Measurements from ENCODE around the gene NDUFA7. TPM values are rescaled to one million over a fixed set of nuclear protein-coding genes. Genes with fewer than 3 reads are reported as not detected.
A peak's percentile ranks its signal among the peaks of the same experiment; 100 is the strongest.
"Not testable (repeated sequence)": the region's sequence is repeated elsewhere in the genome, so short reads cannot be mapped to it uniquely, and the experiment has no call there.

Gene NDUFA7
- total RNA-seq, 1 donor from 2014 or later: 134 TPM

DNA sequence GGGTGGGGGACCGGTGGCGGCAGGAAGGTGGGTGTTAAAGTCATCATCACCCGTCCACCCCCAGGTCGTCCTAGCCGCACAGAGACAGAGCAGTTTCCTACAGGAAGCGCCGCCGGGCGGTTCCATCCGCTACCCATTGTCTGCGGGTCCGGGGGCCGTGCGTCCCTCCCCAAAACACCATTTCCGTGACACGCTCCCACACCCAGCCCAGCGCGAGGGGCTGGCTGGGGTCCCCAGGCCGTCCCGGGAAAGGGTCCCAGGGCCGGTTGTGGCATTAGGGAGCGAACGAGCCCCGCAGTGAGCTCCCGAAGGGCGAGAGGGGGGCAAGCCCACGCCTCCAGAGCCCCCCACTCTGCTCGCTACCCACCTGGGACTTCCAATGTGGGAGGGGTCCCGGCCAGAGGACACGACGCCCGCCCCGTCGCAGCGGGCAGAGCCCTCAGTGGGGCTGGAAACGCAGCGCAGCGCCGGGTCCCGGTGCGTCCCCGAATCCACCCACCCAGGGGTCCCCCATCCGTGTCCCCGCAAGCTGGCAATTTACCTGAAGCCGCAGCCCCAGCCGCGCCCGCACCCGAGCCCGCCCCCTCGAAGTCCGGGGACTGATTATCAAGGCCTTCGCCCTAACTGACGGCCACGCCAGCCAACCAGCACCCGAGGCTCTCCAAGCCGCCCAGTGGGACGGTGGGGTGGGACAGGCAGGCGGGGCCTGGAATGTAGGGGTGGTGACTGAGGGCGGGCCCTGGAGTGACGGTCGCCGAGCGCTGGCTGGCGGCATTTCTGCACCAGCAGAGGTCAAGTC is 21.7 kb upstream of the NDUFA7 start, which contains the start of gene KANK3:
TSS of gene KANK3 (minus strand) at position 579 of the 799 bp plus-strand sequence. CDS start 5,434 bp downstream, outside the sequence.
- intact Hi-C loops (cut with micrococcal nuclease): no loop called here
- Histone ChIP-seq H3K27ac (replicated peaks) (peak within 1 kb of the TSS; percentile 96), H3K4me3 (peak within 1 kb of the TSS; percentile 77), H3K4me1 (peaks cover 58% of the 10 kb centered on the region), H3K36me3 (no peaks in the 10 kb centered on the region), H3K27me3 (ENCODE audit: low read depth) (peaks cover 2% of the 10 kb centered on the region), H3K9me3 (replicated peaks) (no peaks in the 10 kb centered on the region)
- peak; percentile 98 for DNase-seq
- TF ChIP-seq, protein P1, sequence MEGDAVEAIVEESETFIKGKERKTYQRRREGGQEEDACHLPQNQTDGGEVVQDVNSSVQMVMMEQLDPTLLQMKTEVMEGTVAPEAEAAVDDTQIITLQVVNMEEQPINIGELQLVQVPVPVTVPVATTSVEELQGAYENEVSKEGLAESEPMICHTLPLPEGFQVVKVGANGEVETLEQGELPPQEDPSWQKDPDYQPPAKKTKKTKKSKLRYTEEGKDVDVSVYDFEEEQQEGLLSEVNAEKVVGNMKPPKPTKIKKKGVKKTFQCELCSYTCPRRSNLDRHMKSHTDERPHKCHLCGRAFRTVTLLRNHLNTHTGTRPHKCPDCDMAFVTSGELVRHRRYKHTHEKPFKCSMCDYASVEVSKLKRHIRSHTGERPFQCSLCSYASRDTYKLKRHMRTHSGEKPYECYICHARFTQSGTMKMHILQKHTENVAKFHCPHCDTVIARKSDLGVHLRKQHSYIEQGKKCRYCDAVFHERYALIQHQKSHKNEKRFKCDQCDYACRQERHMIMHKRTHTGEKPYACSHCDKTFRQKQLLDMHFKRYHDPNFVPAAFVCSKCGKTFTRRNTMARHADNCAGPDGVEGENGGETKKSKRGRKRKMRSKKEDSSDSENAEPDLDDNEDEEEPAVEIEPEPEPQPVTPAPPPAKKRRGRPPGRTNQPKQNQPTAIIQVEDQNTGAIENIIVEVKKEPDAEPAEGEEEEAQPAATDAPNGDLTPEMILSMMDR (IDR thresholded peaks at IDR 0.05; ENCODE audit: borderline replicate concordance): peak; percentile 22

DNA sequence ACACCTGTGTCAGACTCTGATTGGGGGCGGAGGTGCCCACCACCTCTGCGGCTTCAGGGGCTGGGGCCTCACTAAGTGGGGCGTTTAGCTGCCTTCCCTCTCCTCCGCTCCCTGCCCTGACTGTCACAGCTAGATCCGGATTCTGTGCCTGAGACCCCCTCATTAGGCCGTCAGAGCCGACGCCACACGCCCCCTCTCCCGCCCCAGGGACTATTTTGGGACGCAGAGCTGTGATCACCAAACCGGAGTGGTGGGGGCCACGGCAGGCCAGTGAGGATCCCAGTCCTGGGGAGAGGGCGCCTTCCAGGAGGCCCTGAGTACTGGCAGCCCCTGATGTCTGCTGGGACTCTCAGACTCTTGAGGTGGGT is 21.1 kb upstream of the NDUFA7 start:
- H3K4me3 ChIP-seq: peak overlapping the region; percentile 77
- H3K27ac ChIP-seq (replicated peaks): peak overlapping the region; percentile 96
- H3K4me1 ChIP-seq: peaks cover 61% of the 10 kb centered on the region
- TF ChIP-seq, protein P1 (IDR thresholded peaks at IDR 0.05; ENCODE audit: borderline replicate concordance): no peak
- DNase-seq: no peak
- H3K9me3 ChIP-seq (replicated peaks): no peaks in the 10 kb centered on the region
- H3K36me3 ChIP-seq: no peaks in the 10 kb centered on the region
- intact Hi-C loops (cut with micrococcal nuclease): no loop called here
- peaks cover 7% of the 10 kb centered on the region for H3K27me3 ChIP-seq (ENCODE audit: low read depth)

DNA sequence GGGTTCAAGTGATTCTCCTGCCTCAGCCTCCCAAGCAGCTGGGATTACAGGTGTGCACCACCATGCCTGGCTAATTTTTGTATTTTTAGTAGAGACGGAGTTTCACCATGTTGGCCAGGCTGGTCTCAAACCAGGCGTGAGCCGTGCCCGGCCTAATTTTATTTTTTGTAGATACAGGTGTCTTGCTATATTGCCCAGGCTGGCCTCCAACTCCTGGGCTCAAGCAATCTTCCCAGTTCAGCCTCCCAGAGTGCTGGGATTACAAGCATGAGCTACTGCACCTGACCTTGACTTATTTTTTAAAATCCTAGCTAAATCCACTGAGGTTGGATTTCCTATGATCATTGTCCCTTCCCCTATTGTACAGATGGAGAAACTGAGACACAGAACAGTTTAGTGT is 20.3 kb upstream of the NDUFA7 start:
- intact Hi-C loops (cut with micrococcal nuclease); H3K9me3 ChIP-seq (replicated peaks): not testable (repeated sequence)

DNA sequence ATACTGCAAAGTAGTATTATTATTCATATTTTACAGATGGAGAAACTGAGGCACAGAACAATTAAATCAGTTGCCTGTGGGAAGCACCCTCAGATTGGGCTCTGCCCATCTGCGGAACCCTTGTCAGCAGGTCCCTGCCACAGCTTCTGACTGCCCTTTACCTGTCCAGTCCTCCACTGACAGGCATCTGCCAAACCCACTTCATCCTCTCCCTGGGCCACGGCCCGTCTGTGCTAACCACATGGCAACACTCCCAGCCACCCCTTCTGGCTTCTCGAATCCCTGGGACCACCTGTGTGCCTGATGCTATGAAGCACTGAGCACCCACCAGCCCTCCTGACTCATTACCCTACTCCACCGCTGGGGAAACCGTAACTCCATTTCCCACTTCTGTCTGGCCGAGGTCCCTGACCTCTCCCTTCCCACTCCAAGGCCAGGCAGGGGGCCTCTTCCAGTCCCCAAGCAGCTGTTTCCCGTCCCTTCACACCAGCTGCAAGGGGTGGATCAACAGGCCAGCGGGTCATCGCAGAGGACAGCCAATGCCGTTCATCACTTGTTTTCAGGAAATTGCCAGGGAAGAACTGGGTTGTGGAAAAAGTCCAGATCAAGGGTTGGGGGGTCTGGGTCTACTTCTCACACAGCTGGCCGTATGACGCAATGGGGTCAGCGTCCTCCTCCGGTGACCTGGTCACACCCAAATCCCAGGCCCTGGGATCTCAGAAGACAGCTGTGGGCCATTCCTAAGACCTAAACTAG is 19.3 kb upstream of the NDUFA7 start:
- H3K27ac ChIP-seq (replicated peaks): peak overlapping the region; percentile 96
- peaks cover 79% of the 10 kb centered on the region for H3K4me1 ChIP-seq

More for the DNA sequence above, 20.3 kb upstream of the NDUFA7 start:
- peak overlapping the region; percentile 77 for H3K4me3 ChIP-seq
- DNase-seq, H3K36me3 ChIP-seq: not testable (repeated sequence)
- H3K27me3 ChIP-seq (ENCODE audit: low read depth): peaks cover 15% of the 10 kb centered on the region
- H3K27ac ChIP-seq (replicated peaks): peak overlapping the region; percentile 96
- H3K4me1 ChIP-seq: peaks cover 69% of the 10 kb centered on the region

DNA sequence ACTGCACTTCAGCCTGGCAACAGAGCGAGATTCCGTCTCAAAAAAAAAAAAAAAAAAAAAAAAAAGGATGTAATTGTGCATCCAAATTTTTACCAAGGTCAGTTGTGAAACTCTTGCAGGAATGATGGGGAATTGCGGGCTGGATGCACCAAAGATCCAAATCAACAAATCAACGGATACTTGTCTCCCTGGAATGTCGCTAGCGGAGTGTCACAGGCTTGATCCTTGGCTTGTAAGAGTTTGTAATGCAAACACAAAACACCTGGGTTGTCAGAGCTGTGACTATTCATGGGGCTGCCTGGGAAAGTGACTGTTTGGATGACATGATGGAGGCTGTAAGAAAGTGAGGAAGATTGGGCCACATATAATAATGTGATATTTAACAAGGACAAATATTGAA is 17.7 kb upstream of the NDUFA7 start:
- H3K4me1 ChIP-seq: peaks cover 89% of the 10 kb centered on the region
- intact Hi-C loops (cut with micrococcal nuclease): no loop called here
- no peak for DNase-seq
- TF ChIP-seq, protein P1 (IDR thresholded peaks at IDR 0.05; ENCODE audit: borderline replicate concordance): no peak
- no peaks in the 10 kb centered on the region for H3K9me3 ChIP-seq (replicated peaks)
- H3K27ac ChIP-seq (replicated peaks): peak overlapping the region; percentile 96
- H3K36me3 ChIP-seq: peaks cover 6% of the 10 kb centered on the region
- peaks cover 37% of the 10 kb centered on the region for H3K27me3 ChIP-seq (ENCODE audit: low read depth)
- H3K4me3 ChIP-seq: no peak overlapping the region

More for the DNA sequence above, 19.3 kb upstream of the NDUFA7 start:
- DNase-seq: peak; percentile 76
- Histone ChIP-seq H3K27me3 (ENCODE audit: low read depth) (peaks cover 20% of the 10 kb centered on the region), H3K36me3 (no peaks in the 10 kb centered on the region), H3K4me3 (peak overlapping the region; percentile 77), H3K9me3 (replicated peaks) (no peaks in the 10 kb centered on the region)
- TF ChIP-seq, protein P1 (IDR thresholded peaks at IDR 0.05; ENCODE audit: borderline replicate concordance): peak; percentile 52
- intact Hi-C loops (cut with micrococcal nuclease): no loop called here

Measured in left ventricle myocardium inferior (tissue), 1 donor.